Mammary microvascular endothelial cell (primary cell): ENCODE measurements around the gene NEMP1. TPM values are rescaled to one million over a fixed set of nuclear protein-coding genes. Genes with fewer than 3 reads are reported as not detected.

Experiments
- total RNA-seq: library from RNA; depleted of rRNA; stranded (reverse); fragments of >200 nt; gene quantifications from 2 replicates; pipeline ENCODE4 v1.2.3, GENCODE V29; 2015

The NEMP1 gene, protein sequence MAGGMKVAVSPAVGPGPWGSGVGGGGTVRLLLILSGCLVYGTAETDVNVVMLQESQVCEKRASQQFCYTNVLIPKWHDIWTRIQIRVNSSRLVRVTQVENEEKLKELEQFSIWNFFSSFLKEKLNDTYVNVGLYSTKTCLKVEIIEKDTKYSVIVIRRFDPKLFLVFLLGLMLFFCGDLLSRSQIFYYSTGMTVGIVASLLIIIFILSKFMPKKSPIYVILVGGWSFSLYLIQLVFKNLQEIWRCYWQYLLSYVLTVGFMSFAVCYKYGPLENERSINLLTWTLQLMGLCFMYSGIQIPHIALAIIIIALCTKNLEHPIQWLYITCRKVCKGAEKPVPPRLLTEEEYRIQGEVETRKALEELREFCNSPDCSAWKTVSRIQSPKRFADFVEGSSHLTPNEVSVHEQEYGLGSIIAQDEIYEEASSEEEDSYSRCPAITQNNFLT
- 10.5 and 11.4 TPM in 2 replicates for total RNA-seq

DNA sequence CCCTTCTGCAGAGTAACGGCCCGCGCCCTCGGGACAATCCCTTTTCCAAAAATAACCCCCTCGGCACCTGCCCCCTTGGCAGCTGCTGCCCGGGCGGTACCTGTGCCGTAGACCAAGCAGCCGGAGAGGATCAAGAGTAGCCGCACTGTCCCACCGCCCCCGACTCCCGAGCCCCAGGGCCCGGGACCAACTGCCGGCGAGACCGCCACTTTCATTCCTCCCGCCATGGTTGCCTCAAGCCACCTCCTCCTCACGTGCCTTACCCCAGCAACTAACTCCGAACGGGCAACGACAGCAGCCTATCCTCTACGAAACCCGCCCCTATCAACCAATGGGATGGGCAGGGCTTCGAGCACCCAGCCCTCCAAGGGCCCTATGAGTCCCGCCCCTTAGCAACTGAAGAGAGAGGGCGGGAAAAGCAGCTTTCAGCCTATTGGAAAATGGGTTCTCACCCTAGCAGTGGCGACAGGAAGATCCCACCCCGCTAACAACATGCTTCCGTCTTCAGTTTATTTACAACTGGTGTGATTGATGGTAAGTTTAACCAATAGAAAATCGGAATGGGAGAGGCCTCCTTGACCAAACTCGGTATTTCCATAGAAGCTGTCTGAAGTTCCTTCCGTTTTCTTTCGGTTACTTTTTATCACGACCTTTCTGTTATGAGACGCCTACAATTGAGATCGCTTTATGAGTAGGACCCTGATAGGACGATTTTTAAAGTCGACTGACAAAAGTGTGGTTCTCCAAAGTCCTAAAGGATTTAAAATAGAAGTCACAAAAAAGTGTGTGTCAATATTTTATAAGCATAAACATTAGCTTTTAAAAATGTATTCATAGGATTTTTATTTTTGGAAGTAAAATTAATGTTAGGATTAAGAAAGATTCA lies at the start of gene NEMP1:
NEMP1 (minus strand) TSS at position 273 of the 886 bp plus-strand sequence; CDS start at position 227, 46 bp downstream.

DNA sequence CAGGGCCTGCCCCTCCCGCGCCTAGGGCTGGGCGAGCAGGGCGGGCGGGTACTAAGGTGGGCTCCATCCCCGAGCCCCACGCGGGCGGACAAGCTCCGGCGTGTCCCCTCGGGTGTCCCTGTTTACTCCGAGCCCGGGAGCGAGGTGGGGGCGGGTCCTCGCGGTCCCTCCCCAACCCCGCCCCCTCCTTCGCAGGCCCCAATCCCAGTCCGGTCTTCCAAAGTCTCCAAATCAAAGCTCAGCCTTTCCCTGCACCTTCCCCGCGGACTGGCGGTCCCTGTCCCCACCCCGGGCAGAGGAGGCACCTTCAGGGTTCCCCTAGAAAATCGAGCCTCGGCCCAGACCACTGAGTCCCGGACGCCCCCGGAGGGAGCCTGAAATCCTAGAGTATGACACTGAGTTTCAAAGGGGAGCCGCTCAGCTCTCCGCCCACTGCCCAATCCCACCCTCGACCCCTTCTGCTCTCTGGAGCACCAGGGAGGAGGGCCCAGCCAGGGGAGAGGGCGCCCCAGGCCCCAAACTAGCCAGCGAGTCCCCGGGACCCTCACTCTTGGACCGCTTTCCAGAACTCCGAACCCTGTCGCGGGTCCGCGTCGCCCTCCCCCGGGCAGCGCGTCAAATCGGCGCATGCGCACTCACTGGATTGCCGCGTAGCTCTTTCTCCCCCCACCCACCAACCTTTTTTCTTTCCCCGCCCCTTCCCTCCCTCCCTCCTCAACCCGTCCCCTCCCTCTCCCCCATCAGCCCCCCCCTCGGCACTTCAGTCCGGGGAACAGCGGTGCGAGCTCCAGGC lies 49.3 kb upstream of the NEMP1 start, which contains the start of gene LRP1:
LRP1 (plus strand) TSS at position 758 of the 793 bp plus-strand sequence. CDS start 482 bp downstream, outside the sequence.

DNA sequence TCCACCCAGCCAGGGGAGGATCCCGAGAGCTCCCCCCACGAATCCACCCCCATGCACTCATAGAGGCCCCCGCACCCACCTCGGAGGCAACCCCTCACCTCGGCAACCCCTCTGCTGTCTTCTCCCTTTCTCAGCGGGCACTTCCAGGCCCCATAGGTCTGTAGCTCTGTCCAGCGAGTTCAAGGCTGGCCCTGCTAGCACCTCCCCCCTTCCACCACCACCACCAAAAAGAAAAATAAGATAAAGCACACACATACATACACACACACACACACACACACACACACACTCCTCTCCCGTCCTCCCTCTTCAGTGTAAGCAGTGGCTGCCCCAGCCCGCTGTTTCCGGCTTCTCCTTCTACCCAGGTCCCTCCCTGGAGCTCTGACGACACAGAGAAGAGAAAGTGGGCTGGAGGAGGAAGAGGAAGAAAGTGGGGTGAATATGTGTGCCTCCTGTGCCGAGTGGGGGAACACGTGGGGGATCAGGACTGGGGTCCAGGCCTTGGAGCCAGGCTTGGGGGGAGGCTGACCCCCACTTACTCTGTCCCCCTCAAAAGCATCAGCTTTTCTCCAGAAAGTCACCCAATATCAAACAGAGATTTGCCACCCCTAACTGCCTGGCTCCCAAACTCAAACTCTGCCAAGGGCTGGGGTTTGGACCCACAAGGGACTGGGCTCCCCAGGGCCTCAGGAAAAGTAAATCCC lies 32.6 kb upstream of the NEMP1 start, which contains the start of gene STAT6:
STAT6 (minus strand) TSS at position 332 of the 704 bp plus-strand sequence. CDS start 3,084 bp downstream, outside the sequence.

DNA sequence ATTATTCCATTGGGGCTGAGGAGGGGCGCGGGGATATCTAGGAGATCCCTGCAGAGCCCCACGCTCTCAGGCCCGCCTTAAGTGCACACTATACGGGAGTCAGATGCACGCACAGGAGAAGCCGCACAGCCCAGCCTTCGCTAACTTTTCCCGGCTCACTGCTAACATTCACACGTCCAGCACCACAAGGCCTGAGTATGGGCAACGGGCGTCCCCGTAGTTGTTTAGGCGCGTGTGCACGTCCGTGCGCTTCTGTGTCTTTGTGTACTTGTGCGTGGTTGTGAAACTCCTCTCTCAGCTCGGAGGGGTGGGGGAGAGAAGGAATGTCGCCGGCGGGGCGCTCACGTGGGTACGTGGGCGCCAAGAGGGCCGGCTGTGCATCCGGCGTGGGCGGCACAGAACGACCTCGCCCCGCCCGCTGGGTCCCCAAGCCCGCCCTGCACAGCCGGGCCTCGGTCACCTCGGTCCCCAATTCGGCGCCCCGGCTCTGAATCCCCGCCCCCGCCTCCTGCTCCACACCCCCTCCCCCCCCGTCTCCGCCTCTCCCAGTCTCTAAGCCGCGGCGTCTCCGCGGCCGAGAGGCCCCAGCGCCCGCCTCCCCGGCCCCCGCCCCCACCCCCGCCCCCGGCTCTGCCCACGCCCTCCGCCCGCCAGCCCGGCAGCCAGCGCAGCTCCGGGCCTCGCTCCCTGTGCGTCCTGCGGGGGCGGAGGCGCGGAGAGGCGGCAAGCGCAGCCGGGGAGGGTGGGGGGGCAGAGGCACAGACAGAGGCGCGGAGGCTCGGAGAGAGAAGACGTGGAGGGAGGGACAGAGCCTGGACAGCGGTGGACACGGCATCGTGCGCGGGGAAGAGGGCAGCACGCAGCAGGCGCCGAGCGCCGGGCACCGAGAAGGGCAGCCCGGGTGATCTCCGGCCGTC lies 10.0 kb upstream of the NEMP1 start, which contains the start of gene NAB2:
NAB2 (plus strand) TSS at position 761 of the 917 bp plus-strand sequence. CDS start 158 bp downstream, outside the sequence.

DNA sequence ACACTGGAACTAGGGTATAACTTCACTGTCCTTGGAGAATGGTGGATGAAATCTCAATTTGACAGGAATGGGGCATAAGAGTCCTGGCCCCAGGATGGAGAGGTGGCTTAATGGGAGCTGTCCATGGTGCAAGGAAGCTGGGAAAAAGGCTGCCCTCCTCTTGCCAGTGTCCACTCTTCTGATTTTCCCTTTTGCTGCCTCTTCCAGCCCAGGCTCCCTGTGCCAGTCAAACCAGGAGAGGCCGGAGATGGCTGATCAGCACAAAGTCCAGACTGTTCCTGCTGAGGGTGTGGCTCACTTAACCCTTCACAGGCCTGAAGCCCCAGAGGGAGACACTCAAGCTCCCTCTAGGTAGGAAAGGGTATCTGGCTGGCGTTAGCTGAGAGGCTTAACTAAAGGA lies 28.7 kb downstream of the NEMP1 start, which contains the start of gene MYO1A:
MYO1A (minus strand) TSS at position 240 of the 400 bp plus-strand sequence. CDS start 1,806 bp downstream, outside the sequence.

DNA sequence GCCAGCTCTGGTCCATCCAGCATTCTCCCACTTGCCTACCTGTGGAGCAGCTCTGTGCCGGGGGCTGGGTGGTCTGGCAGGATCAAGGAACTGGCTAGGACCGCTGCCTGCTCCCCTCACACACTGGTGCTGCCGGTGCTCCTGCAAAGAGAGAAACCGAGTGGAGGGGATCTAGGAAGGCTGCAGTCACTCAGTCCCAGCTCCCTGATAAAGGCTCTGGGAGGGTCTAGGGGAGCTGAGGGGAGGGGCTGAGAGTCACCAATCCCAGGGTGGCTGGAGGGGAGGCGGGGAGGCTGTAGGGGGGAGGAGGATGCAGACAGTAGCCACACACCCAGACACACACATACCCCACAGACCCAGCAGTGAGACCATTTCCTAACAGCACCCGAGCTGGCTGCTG lies 62.2 kb downstream of the NEMP1 start, which contains the start of gene TAC3:
TAC3 (minus strand) TSS at position 182 of the 400 bp plus-strand sequence. CDS start 732 bp downstream, outside the sequence.

DNA sequence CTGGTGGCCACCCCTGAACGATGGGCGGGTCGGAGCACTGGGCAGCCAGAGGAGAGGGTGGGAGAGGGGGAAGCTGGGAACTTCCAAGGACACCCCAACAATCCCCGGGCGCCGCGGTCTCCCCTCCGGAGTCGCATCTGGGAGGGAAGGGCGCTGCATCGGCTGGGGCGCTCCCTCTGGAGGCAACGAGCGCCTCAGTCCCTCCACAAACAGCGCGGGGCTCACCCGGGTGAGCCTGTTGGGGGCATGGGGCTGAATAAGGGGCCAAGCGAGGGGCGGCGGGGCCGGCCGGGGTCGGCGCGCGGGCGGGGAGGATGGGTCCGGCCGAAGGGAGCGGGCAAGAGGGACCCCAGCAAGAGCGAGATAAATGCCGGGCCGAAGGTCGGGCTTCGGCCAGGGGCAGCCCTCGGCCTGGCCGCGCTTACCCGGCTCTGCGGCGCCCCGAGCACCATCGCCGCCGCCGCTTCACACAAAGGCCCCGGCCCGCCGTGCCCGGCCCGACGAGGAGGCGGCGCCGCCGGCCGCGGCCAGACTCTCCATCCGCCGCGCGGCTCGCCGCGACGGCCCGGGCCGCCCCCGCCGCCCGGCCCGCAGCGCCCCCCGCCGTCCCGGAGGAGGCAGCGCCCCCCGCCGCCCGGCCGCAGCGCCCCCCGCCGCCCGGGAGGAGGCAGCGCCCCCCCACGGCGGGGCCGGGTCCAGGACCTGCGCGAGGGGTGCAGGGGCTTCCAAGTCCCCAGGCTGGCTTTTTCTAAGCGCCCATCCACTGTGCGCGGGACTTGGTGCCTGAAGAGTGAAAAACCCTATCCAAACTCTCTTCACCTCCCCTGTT lies 72.4 kb downstream of the NEMP1 start, which contains the start of gene ZBTB39:
ZBTB39 (minus strand) TSS at position 567 of the 829 bp plus-strand sequence. CDS start 1,629 bp downstream, outside the sequence.

Other genes with a start within 250 kb of the NEMP1 start
- not detected in 2 replicates for gene SDR9C7, start 144.4 kb downstream of the NEMP1 start, total RNA-seq
- not detected in 2 replicates for gene RDH16, start 121.2 kb downstream of the NEMP1 start, total RNA-seq
- gene ZBTB39, start 72.2 kb downstream of the NEMP1 start, total RNA-seq: 3.6 and 3.9 TPM in 2 replicates
- not detected in 2 replicates for gene TAC3, start 62.3 kb downstream of the NEMP1 start, total RNA-seq
- not detected in 2 replicates for gene MYO1A, start 28.7 kb downstream of the NEMP1 start, total RNA-seq
- gene NAB2, start 10.3 kb upstream of the NEMP1 start, total RNA-seq: 15.3 and 16.1 TPM in 2 replicates
- 70.9 and 79.9 TPM in 2 replicates for gene STAT6, start 32.6 kb upstream of the NEMP1 start, total RNA-seq
- gene LRP1, start 49.7 kb upstream of the NEMP1 start, total RNA-seq: 0.40 and 0.54 TPM in 2 replicates
- not detected in 2 replicates for gene LRP1-AS, start 68.8 kb upstream of the NEMP1 start, total RNA-seq
- gene NXPH4, start 138.0 kb upstream of the NEMP1 start, total RNA-seq: not detected in 2 replicates
- gene SHMT2, start 150.9 kb upstream of the NEMP1 start, total RNA-seq: 113 and 130 TPM in 2 replicates
- not detected in 2 replicates for gene STAC3, start 172.4 kb upstream of the NEMP1 start, total RNA-seq